Right lobe of liver (tissue), 6 donors: ENCODE measurements around the gene SLC38A5. TPM values are rescaled to one million over a fixed set of nuclear protein-coding genes. Genes with fewer than 3 reads are reported as not detected.
A peak's percentile ranks its signal among the peaks of the same experiment; 100 is the strongest.

Experiments
- ATAC-seq, 4 donors: fragments of 200-7000 bp; cut with Tn5 transposase; one replicate each; pipeline ENCODE4 v1.9.1; 2020; ENCODE audit warnings: mild to moderate bottlenecking in 4 of 4, moderate library complexity in 4 of 4
- DNase-seq, 3 donors: peaks; one replicate each; pipeline ENCODE4 v3.0.0-alpha.2; 2020
- H3K27ac ChIP-seq, 3 donors: fragments of 200-600 bp; one replicate each; pipeline ENCODE4 v1.8.0; 2022
- H3K27me3 ChIP-seq, 2 donors: fragments of 200-600 bp; one replicate each; pipeline ENCODE4 v1.8.0; 2022
- H3K36me3 ChIP-seq, 4 donors: fragments of 200-600 bp; sonication (generic) in 1 of 4; one replicate each; pipeline versions ENCODE4 v1.5.1 to v1.8.0; 2017 to 2022; ENCODE audit warnings: control low read depth in 1 of 4
- H3K4me1 ChIP-seq, 4 donors: fragments of 200-600 bp; sonication (generic) in 1 of 4; one replicate each; pipeline versions ENCODE4 v1.5.1 to v1.8.0; 2017 to 2022; ENCODE audit warnings: control low read depth in 1 of 4
- H3K4me3 ChIP-seq, 3 donors: fragments of 200-600 bp; one replicate each; pipeline ENCODE4 v1.8.0; 2022
- H3K9me3 ChIP-seq, 4 donors: fragments of 200-600 bp; sonication (generic) in 1 of 4; one replicate each; pipeline versions ENCODE4 v1.5.1 to v1.8.0; 2017 to 2022; ENCODE audit warnings: control low read depth in 1 of 4
- CTCF ChIP-seq, 4 donors: fragments of 200-600 bp in 3 of 4; fragments of 450-650 bp in 1 of 4; IDR thresholded peaks; one replicate each; pipeline versions ENCODE4 v1.5.1 to v1.8.0; 2016 to 2022; ENCODE audit warnings: antibody characterized with exemption in 4 of 4, mild to moderate bottlenecking in 2 of 4
- POLR2A ChIP-seq: fragments of 450-650 bp; IDR thresholded peaks from one replicate; pipeline ENCODE4 v1.6.1; 2017; ENCODE audit warnings: antibody characterized with exemption, mild to moderate bottlenecking
- WGBS: methylation state at CpG from one replicate; pipeline ENCODE4 v1.1.6; 2018; ENCODE audit warnings: low coverage, low lambda C conversion rate; ENCODE audit not compliant: insufficient coverage; ENCODE audit errors: missing lambda C conversion rate; 5-methylcytosine and 5-hydroxymethylcytosine counted together
- intact Hi-C, 2 donors: fragments of 100-400 bp; cut with DNase I; formaldehyde crosslinking; loops; one replicate each; pipeline versions ENCODE4 v1.11.2 to v1.14.1; 2022
- total RNA-seq, 6 experiments: library from RNA; depleted of rRNA in 2 of 6; stranded (reverse); fragments of >200 nt in 2 of 6; fragmentation: NEBNext Ultra II Directional in 3 of 6; extraction: Animal tissue kit (Norgen Biotek cat#: 25700) in 3 of 6; gene quantifications; one replicate each; pipeline versions ENCODE4 v1.1.0 to v1.2.4, GENCODE V29; 2016 to 2023
- donor health status: DM: no; HTN: yes; CAD: no.
- donor health status: DM: no; HTN: no; CAD: no.
- donor health status: DM: no; HTN: no; CAD: no.
- donor health status: DM: no; HTN: yes; CAD: no.
- donor health status: DM: no; HTN: yes; CAD: no.

SLC38A5 gene
- total RNA-seq, 6 experiments from 2014 or later: 0.22 to 1.4 (median 0.37) TPM; not detected in 1

DNA sequence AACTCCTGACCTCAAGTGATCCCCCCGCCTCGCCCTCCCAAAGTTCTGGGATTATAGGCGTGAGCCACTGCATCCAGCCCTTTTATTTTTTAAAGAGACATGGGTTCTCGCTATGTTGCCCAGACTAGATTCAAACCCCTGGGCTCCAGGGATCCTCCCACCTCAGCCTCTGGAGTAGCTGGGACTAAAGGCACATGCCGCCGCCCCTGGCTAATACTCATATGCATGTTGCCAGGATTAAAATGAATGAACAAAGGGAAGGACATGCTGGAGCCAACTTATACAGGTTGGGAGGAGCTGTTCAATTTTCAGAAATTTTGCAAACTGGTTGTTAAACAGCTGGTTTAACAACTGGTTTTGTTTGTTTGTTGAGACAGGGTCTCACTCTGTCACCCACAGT, 4.5 kb upstream of the SLC38A5 start:
- H3K27ac ChIP-seq: no peak overlapping the region
- no peak overlapping the region for H3K4me3 ChIP-seq
- TF ChIP-seq POLR2A (no peak), CTCF (IDR thresholded peaks at IDR 0.05) (no peak)
- ATAC-seq: no peak
- H3K36me3 ChIP-seq: no peaks in the 10 kb centered on the region
- DNase-seq: no peak
- no peaks in the 10 kb centered on the region for H3K9me3 ChIP-seq
- no peaks in the 10 kb centered on the region for H3K27me3 ChIP-seq
- intact Hi-C loops: no loop called here
- H3K4me1 ChIP-seq: peaks cover 0 to 9% (median 0%) of the 10 kb centered on the region in 4 donors
- 93% methylated on average over 3 of the region's 6 CpGs for WGBS

DNA sequence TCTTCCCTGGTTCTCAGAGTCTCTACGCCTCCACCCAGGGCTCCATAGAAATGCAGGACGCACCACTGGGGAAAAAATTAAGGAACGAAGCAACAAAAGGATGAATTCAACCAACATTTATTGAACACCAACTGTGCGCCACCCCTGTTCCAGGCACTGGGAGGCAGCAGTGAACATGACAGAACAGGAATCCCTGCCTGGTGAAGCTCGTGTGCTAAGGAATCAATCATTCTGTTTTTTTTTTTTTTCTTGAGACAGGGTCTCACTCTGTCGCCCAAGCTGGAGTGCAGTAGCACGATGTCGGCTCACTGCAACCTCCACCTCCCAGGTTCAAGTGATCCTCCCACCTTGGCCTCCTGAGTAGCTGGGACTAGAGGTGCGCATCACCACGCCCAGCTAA, 4.1 kb upstream of the SLC38A5 start:
- Histone ChIP-seq H3K9me3 (no peaks in the 10 kb centered on the region), H3K4me1 (peaks cover 0 to 9% (median 0%) of the 10 kb centered on the region in 4 donors), H3K27me3 (no peaks in the 10 kb centered on the region), H3K36me3 (no peaks in the 10 kb centered on the region), H3K4me3 (no peak overlapping the region), H3K27ac (no peak overlapping the region)
- WGBS: 42% methylated on average over 4 of the region's 10 CpGs
- no peak for ATAC-seq
- DNase-seq: no peak
- no peak for TF ChIP-seq POLR2A
- TF ChIP-seq CTCF (IDR thresholded peaks at IDR 0.05): peak in 2 of 4 donors; percentile 8 to 11
- intact Hi-C loops: no loop called here

GRCh38 chrX:48473704-48473990, 3.6 kb upstream of the SLC38A5 start:
- 65% methylated on average over 5 of the region's 9 CpGs for WGBS
- ATAC-seq (no peak), DNase-seq (no peak)
- intact Hi-C loops: no loop called here
- H3K36me3 ChIP-seq: no peaks in the 10 kb centered on the region
- H3K27me3 ChIP-seq: no peaks in the 10 kb centered on the region
- no peak overlapping the region for H3K4me3 ChIP-seq
- TF ChIP-seq POLR2A: no peak
- TF ChIP-seq CTCF (IDR thresholded peaks at IDR 0.05): no peak
- H3K4me1 ChIP-seq: peaks cover 0 to 9% (median 0%) of the 10 kb centered on the region in 4 donors
- no peaks in the 10 kb centered on the region for H3K9me3 ChIP-seq
- no peak overlapping the region for H3K27ac ChIP-seq

DNA sequence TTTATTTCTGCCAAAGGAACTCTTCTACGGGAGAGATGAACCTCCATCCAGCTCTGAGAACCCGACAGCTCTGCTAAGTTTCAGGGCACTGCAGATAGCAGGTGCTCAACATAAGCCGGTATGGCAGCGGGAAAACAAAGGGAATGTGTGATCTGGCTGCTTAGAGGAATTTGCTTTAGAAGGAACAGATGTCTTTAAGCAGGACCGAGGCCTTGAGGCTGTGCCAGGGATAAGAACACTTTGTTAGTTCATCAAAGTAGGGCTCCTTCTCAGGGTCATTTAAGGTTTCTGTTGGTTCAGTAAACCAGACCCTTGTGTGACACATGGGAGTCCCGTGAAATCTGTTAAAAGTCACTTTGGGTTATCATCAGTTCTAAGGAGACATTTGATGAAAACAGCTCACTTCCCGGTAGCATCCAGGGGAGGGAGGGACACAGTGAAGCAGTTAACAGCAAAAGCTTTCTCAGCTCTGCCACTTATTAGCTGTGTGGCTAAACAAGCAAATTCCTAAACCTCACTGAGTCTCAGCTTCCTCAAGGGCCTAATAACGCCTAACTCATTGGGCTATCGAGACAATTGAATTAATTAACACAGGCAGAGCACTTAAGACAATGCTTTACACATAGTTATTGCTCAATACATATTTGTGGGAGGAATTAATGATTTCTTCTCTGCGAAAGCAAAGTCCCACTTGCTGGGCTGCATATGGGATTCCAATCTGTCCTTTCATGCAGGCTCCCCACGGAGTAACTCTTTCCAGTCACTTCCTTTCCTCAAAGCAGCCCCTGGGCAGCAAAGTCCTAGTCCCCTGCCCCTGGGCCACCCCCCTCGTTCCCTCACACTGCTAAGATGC, 3.0 kb upstream of the SLC38A5 start:
- intact Hi-C loops: no loop called here
- no peak for DNase-seq
- peaks cover 0 to 9% (median 0%) of the 10 kb centered on the region in 4 donors for H3K4me1 ChIP-seq
- ATAC-seq: no peak
- WGBS: 49% methylated on average over 9 of the region's 12 CpGs
- H3K27ac ChIP-seq: no peak overlapping the region
- H3K4me3 ChIP-seq: no peak overlapping the region
- no peaks in the 10 kb centered on the region for H3K27me3 ChIP-seq
- no peak for TF ChIP-seq CTCF (IDR thresholded peaks at IDR 0.05)
- TF ChIP-seq POLR2A: no peak
- no peaks in the 10 kb centered on the region for H3K36me3 ChIP-seq
- no peaks in the 10 kb centered on the region for H3K9me3 ChIP-seq
